ENCODE measurements around the gene KLF3. TPM values are rescaled to one million over a fixed set of nuclear protein-coding genes. Genes with fewer than 3 reads are reported as not detected.
A peak's percentile ranks its signal among the peaks of the same experiment; 100 is the strongest.

KLF3 gene
- total and polyA plus RNA-seq, 9 of the 15 experiments (the other 6 are each of a cell fraction or from before 2014, with no cell fraction given) = 9.9 to 47.2 (median 18.1) TPM

GRCh38 chr4:38664706-38665401 is 855 bp downstream of the KLF3 start (continued):
- TF ChIP-seq STAT5A (IDR thresholded peaks at IDR 0.05; ENCODE audit: borderline replicate concordance, low read length) (no peak), ZNF76 (CRISPR knock-in tag; IDR thresholded peaks at IDR 0.05; ENCODE audit: borderline replicate concordance) (no peak), KDM1A (IDR thresholded peaks at IDR 0.05) (no peak), ZNF449 (CRISPR knock-in tag; IDR thresholded peaks at IDR 0.05) (no peak), TBP (optimal IDR thresholded peaks at IDR 0.05; ENCODE audit: low read depth, low read length) (peak; percentile 22), MEF2D (tag; conservative IDR thresholded peaks at IDR 0.05; ENCODE audit: low read depth) (no peak), ZNF253 (CRISPR knock-in tag; conservative IDR thresholded peaks at IDR 0.05) (no peak), ETS1 (conservative IDR thresholded peaks at IDR 0.05; ENCODE audit: control insufficient read depth, low read depth, low read length) (no peak), MNT (conservative IDR thresholded peaks at IDR 0.05) (0 out of 4 replicates have a peak, but pooled peaks of 1 of the 2 experiments have one; percentile 61), ZNF134 (CRISPR knock-in tag; conservative IDR thresholded peaks at IDR 0.05) (no peak), THRA (IDR thresholded peaks at IDR 0.05) (no peak), ARID3A (IDR thresholded peaks at IDR 0.05; ENCODE audit: borderline replicate concordance, low read depth, low read length) (no peak), SAFB2 (IDR thresholded peaks at IDR 0.05; ENCODE audit: borderline replicate concordance, low read depth, low read length, severe bottlenecking) (no peak), HMG20A (CRISPR knock-in tag; conservative IDR thresholded peaks at IDR 0.05) (no peak), ATF4 (CRISPR knock-in tag; IDR thresholded peaks at IDR 0.05) (0 out of 2 replicates have a peak, but pooled peaks have one; percentile 38)

Measured in K562 (cell line).